ENCODE data around the gene ZNF467.
A peak's percentile ranks its signal among the peaks of the same experiment; 100 is the strongest.

Gene ZNF467

DNA sequence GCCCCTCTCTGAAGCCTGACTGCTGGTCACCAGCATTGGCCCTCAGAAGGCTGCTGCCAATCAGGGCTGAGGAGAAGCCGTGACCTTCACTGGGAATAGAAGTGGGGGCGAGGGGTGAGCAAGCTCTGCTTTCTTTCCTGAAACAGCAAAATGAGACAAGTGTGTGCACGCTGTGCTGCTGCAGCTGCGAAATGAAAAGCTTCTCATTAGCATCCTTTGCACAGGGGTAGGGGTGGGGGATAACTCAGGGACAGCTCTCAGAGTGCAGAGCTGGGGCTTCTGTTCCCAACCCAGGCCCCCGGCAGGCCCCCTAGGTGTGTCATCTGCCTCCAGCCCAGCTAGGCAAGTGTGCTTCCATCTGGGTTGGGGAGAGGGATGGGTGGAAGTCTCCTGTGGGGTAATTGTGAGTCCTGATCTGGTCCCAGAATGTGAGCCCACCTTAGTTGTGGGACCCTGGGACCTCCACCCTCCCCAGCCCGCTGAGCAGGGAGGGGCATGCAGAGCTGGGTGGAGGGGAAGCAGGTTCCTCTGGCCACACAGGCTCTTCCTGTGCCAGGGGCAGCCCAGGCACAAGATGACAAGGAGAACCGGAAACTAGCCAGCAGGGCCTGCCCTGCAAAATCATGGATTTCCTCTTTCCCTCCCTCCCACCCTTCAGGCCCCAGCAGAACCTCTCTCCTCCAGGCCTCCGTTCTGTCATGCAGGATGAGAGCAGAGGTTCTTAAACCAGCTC, 22.2 kb downstream of the ZNF467 start:
- no peak for DNase-seq (ENCODE audit: low read depth)
- H3K4me3 ChIP-seq (ENCODE audit: low read length): no peak overlapping the region
- TF ChIP-seq, protein P1, sequence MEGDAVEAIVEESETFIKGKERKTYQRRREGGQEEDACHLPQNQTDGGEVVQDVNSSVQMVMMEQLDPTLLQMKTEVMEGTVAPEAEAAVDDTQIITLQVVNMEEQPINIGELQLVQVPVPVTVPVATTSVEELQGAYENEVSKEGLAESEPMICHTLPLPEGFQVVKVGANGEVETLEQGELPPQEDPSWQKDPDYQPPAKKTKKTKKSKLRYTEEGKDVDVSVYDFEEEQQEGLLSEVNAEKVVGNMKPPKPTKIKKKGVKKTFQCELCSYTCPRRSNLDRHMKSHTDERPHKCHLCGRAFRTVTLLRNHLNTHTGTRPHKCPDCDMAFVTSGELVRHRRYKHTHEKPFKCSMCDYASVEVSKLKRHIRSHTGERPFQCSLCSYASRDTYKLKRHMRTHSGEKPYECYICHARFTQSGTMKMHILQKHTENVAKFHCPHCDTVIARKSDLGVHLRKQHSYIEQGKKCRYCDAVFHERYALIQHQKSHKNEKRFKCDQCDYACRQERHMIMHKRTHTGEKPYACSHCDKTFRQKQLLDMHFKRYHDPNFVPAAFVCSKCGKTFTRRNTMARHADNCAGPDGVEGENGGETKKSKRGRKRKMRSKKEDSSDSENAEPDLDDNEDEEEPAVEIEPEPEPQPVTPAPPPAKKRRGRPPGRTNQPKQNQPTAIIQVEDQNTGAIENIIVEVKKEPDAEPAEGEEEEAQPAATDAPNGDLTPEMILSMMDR (conservative IDR thresholded peaks at IDR 0.05; ENCODE audit: low read length): no peak

DNA sequence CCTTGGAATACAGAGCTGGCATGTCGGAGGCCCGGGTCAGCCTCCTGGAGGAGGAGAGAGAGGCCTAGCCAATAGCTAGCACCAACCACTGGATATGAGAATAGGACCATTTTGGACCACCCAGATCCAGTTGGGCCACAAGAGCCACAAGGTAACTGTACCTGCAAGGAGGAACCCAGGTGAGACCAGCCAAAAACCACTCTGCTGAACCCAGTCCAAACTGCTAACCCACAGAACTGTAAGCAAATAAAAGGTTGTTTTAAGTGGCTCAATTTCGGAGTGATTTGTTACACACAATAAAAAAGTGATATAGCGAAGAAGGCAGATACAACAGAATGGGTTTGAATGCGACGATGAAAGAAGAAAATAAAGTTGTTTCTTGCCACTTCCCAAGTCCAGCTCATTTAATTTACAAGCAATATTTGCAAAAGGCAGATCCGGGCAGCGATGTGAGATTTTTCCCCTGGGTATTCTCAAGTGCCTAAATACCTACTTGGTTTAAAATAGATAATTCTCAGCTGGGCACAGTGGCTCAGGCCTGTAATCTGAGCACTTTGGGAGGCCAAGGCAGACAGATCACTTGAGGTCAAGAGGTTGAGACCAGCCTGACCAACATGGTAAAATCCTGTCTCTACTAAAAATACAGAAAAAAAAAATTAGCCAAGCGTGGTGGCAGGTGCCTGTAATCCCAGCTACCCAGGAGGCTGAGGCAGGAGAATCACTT, 23.1 kb downstream of the ZNF467 start:
- TF ChIP-seq, protein P1 (conservative IDR thresholded peaks at IDR 0.05; ENCODE audit: low read length): no peak
- no peak overlapping the region for H3K4me3 ChIP-seq (ENCODE audit: low read length)
- no peak for DNase-seq (ENCODE audit: low read depth)

DNA sequence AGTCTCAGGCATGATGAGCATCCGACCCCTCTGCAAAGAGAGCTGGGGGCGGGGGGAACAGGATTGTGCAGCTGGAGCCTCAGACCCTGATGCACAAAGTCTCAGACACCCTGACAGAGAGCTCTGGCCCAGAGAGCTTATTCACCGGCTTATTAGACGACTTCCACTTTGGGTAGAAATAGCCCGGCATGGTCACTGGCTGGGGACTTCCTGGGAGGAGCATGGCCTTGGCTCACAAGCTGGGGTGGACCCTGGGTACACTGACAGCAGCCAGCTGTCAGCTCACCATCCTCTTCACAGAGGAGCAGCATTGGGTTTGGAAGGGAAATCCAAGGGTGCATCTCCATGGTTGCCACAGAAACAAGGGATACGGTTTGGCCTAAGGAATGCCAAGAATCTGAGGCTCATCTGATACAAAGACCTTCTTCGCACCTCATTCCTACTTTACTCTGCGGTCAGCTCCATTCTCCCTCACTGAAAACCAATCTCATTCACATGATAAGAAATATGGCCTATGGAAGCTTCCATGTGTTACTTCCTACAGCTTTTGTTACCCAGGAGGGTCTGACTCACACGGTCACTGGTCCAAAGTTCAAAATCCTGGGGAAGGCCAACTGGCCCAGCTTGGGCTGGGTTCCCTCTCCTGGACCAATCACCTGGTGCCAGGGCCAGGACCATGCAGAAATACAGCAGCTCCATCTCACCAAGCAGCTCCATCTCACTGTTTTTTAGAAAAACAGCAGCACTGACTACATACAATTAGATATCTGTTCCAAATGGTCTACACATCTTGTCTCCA, 25.1 kb downstream of the ZNF467 start:
- DNase-seq (ENCODE audit: low read depth): no peak
- TF ChIP-seq, protein P1 (conservative IDR thresholded peaks at IDR 0.05; ENCODE audit: low read length): no peak
- no peak overlapping the region for H3K4me3 ChIP-seq (ENCODE audit: low read length)

DNA sequence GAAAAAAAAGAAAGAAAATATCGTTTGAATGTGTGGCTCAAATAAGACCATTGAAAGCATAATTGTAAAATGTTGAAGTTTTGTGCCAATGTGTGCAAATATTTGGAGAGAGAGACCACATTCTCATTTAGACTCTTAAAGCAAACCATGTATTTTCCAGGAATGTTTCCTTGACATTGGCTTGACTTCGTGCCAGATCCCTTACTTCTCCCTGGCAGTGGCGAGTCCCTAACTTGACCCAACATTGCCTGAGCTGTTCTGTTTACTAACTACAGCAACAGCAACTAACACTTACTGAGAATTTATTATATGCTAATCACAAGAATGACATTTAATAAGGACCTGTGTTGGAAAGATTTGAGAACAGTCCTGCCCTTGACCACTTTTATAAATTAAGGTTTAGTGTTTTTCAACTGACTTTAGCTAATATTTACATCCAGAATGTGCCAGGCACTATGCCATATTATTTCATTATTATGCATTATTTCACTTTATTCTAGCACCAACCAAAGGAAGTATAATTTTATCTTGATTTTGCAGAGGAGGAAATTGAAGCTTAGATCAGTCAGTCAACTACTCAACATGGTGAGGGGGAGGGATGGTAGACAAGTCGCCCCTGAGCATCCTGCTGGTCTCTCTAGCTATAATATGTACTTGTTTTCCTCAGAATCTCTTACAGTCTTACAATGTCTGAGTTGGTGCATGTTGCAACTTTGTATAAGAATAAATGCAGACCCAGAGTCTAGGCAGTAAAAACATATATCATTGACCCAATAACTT, 29.7 kb downstream of the ZNF467 start:
- DNase-seq (ENCODE audit: low read depth): peak; percentile 12
- no peak overlapping the region for H3K4me3 ChIP-seq (ENCODE audit: low read length)
- TF ChIP-seq, protein P1 (conservative IDR thresholded peaks at IDR 0.05; ENCODE audit: low read length): no peak

DNA sequence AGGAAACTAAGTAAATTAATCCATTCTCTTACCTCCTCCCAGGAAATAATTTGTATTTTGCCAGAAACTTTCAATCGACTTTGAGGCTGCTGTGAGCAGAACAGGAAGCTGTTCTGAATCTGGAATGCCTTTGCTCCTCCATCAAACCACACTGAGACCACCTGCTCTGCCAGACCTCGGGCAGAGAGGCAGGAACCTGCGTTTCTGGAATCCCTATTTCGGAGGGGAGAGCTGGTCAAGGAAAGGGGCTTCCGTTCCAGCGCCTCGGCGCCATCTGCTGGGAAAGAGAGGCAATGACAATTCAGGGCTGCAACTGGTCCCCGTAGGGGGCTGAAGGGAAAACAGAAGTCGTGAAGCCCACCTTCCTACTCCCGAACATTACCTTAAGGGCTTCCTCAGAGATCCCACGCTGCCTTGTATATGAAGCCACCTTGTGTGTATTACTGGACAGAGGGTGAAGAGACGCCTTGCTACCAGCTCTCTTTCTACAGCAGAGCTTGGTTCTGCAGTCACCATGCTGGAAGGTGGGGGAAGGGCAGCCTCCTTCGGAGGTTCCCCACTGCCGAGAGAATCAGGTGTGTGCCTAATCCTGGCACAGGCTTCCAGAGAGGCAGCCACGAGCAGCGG, 31.2 kb downstream of the ZNF467 start:
- TF ChIP-seq, protein P1 (conservative IDR thresholded peaks at IDR 0.05; ENCODE audit: low read length): peak; percentile 96
- H3K4me3 ChIP-seq (ENCODE audit: low read length): peak overlapping the region; percentile 47
- peak; percentile 33 for DNase-seq (ENCODE audit: low read depth)

DNA sequence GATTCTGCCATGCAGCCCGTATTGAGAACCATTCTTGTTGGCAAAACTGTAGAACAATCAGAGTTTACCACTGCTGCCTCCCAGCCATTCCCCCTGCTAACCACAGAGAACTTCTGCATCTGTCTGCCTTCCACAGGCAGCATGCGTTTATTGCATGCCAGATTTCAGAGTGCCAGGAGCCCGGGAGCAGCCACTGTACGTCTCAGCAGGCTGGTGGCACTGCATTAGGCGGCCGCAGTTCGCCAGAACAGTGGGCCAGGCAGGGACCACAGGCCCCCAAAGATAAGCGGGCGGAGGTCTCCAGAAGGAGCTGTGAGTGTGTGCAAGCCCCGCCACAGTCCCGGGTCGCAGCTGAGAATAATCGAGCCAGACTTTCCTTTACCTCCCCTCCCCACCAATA, 31.8 kb downstream of the ZNF467 start:
- peak; percentile 51 for DNase-seq (ENCODE audit: low read depth)
- peak overlapping the region; percentile 47 for H3K4me3 ChIP-seq (ENCODE audit: low read length)
- TF ChIP-seq, protein P1 (conservative IDR thresholded peaks at IDR 0.05; ENCODE audit: low read length): peak; percentile 18

Measured in AG10803 (cell line).